ENCODE measurements around the gene GYG2.

DNA sequence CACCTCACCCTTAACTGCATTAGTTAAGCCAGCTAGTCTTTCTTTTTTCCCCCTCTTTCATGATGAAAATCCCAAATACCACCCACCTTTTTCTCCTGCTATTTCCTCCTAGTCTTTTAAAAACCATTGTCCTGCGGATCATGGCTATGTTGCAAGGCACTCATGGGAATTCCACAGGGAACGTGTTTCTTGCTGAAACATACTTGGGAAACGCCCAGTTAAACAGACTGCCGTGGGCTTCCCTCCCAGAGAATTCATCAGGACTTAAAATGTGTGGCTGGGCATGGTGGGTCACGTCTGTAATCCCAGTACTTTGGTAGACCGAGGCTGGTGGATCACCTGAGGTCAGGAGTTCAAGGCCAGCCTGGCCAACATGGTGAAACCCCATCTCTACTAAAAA lies 44.7 kb upstream of the GYG2 start:
- TF ChIP-seq, protein P1, sequence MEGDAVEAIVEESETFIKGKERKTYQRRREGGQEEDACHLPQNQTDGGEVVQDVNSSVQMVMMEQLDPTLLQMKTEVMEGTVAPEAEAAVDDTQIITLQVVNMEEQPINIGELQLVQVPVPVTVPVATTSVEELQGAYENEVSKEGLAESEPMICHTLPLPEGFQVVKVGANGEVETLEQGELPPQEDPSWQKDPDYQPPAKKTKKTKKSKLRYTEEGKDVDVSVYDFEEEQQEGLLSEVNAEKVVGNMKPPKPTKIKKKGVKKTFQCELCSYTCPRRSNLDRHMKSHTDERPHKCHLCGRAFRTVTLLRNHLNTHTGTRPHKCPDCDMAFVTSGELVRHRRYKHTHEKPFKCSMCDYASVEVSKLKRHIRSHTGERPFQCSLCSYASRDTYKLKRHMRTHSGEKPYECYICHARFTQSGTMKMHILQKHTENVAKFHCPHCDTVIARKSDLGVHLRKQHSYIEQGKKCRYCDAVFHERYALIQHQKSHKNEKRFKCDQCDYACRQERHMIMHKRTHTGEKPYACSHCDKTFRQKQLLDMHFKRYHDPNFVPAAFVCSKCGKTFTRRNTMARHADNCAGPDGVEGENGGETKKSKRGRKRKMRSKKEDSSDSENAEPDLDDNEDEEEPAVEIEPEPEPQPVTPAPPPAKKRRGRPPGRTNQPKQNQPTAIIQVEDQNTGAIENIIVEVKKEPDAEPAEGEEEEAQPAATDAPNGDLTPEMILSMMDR (IDR thresholded peaks at IDR 0.05; ENCODE audit: insufficient read depth, low read length, poor library complexity, severe bottlenecking): no peak
- no peak for TF ChIP-seq EZH2phosphoT487 (conservative IDR thresholded peaks at IDR 0.05; ENCODE audit: low read length)

Measured in SU-DHL-6 (cell line).